Spleen (tissue), 7 donors: ENCODE measurements around the gene SLC4A2.

Experiments
- CTCF ChIP-seq, 11 experiments: fragments of 200-600 bp in 7 of 11; fragments of 450-650 bp in 4 of 11; sonication (generic) in 4 of 11; IDR thresholded peaks in 8 of 11; conservative IDR thresholded peaks in 3 of 11; 1 replicate in 7 of 11; 2 replicates in 4 of 11; pipeline versions ENCODE4 v1.4.0 to v1.8.0; 2016 to 2021; ENCODE audit warnings: antibody characterized with exemption in 11 of 11, inconsistent platforms in 4 of 11, mild to moderate bottlenecking in 1 of 11
- POLR2A ChIP-seq, 3 donors: fragments of 450-650 bp; IDR thresholded peaks; one replicate each; pipeline ENCODE4 v1.5.1; 2017; ENCODE audit warnings: antibody characterized with exemption in 3 of 3, mild to moderate bottlenecking in 1 of 3
- donor health status: DM: no; HTN: no; CAD: no; lungs with moderate emphysema.
- donor health status: DM: no; HTN: no; CAD: no.
- donor health status: DM: no; HTN: no; CAD: no.

- TF ChIP-seq CTCF (IDR thresholded peaks at IDR 0.05 in 8 of 11, conservative IDR thresholded peaks at IDR 0.05 in 3 of 11) (no peak), POLR2A (IDR thresholded peaks at IDR 0.05) (no peak)
Measured at GRCh38 chr7:151035902-151036301, 23.5 kb upstream of the SLC4A2 start.
